Measurements from ENCODE around the gene DPYD. TPM values are rescaled to one million over a fixed set of nuclear protein-coding genes. Genes with fewer than 3 reads are reported as not detected.

DPYD gene
- total and polyA plus RNA-seq, 9 of the 15 experiments (the other 6 are each of a cell fraction or from before 2014, with no cell fraction given), result 0.03 to 0.25 (median 0.08) TPM; not detected in 2

- CTCF ChIA-PET (ENCODE audit: low intra/inter-chr PET ratio), result no interaction called here
These were observed 857.3 kb downstream of the DPYD start for GRCh38 chr1:97063532-97063931.

More at GRCh38 chr1:97063532-97063931, 857.3 kb downstream of the DPYD start:
- Histone ChIP-seq H3K4me3 (no peak overlapping the region), H3K9ac (ENCODE audit: insufficient read depth in 1 of 2, low read depth in 2 of 2, low read length in 2 of 2) (no peak overlapping the region), H3K9me1 (ENCODE audit: control insufficient read depth, insufficient read depth, low read length) (no peaks in the 10 kb centered on the region), H3K4me1 (replicated peaks in 1 of 2; ENCODE audit: control insufficient read depth in 2 of 2, insufficient read depth in 2 of 2, low read length in 2 of 2) (no peaks in the 10 kb centered on the region), H3K27me3 (ENCODE audit: control insufficient read depth in 2 of 2, insufficient read depth in 2 of 2, low read length in 2 of 2) (no peaks in the 10 kb centered on the region), H3K27ac (ENCODE audit: extremely low read depth, low read depth, low read length) (no peak overlapping the region), H3K36me3 (ENCODE audit: control insufficient read depth, insufficient read depth, low read length) (no peaks in the 10 kb centered on the region), H3K4me2 (ENCODE audit: insufficient read depth, low read length) (no peak overlapping the region), H2AFZ (ENCODE audit: low read depth, low read length) (no peak overlapping the region), H3K9me3 (replicated peaks; ENCODE audit: control insufficient read depth, insufficient read depth, low read depth, low read length) (no peaks in the 10 kb centered on the region), H3K79me2 (ENCODE audit: control insufficient read depth, insufficient read depth, low read length) (no peaks in the 10 kb centered on the region), H4K20me1 (replicated peaks; ENCODE audit: control insufficient read depth, insufficient read depth, low read length) (no peaks in the 10 kb centered on the region)
- FAIRE-seq, result no peak
- intact Hi-C loops (cut with micrococcal nuclease) (no loop called here), in situ Hi-C loops (cut with MboI) (no loop called here)
- no peak for DNase-seq (ENCODE audit: extremely low read depth in 1 of 4, low spot score in 3 of 4)
- no peak for ATAC-seq
- POLR2A ChIA-PET, result no interaction called here
- TF ChIP-seq MAFF (IDR thresholded peaks at IDR 0.05; ENCODE audit: low read length) (no peak), ZNF766 (CRISPR knock-in tag; conservative IDR thresholded peaks at IDR 0.05) (no peak), RBBP5 (IDR thresholded peaks at IDR 0.05; ENCODE audit: borderline replicate concordance, insufficient read depth, low read length, poor library complexity, severe bottlenecking) (no peak), MAFK (IDR thresholded peaks at IDR 0.05; ENCODE audit: low read length) (no peak), JUNB (CRISPR knock-in tag; conservative IDR thresholded peaks at IDR 0.05) (no peak), MIER1 (IDR thresholded peaks at IDR 0.05; ENCODE audit: low read depth) (no peak), NR0B1 (IDR thresholded peaks at IDR 0.05; ENCODE audit: partially characterized antibody) (no peak), ARID1B (IDR thresholded peaks at IDR 0.05) (no peak), EWSR1 (IDR thresholded peaks at IDR 0.05; ENCODE audit: borderline replicate concordance, low read depth, partially characterized antibody) (no peak), SAFB2 (IDR thresholded peaks at IDR 0.05; ENCODE audit: borderline replicate concordance, low read depth, low read length, severe bottlenecking) (no peak), MED1 (CRISPR knock-in tag; IDR thresholded peaks at IDR 0.05; ENCODE audit: borderline replicate concordance) (no peak), ZNF133 (CRISPR knock-in tag; IDR thresholded peaks at IDR 0.05) (no peak), FOXK2 (conservative IDR thresholded peaks at IDR 0.05 in 1 of 2, IDR thresholded peaks at IDR 0.05 in 1 of 2; ENCODE audit: low read depth in 2 of 2) (no peak), ZNF282 (CRISPR knock-in tag; IDR thresholded peaks at IDR 0.05) (no peak), TSHZ1 (CRISPR knock-in tag; IDR thresholded peaks at IDR 0.05) (no peak)
- BruUV-seq (replicated peaks), result no TSS peak
